Stimulated activated CD8-positive, alpha-beta memory T cell treated with anti-CD3 and anti-CD28 coated beads, Interleukin-12 subunit alpha, Interleukin-12 subunit beta, amount 100 ng/mL, for 4 hours (primary cell): ENCODE measurements around the gene MRNIP.

Experiments
- DNase-seq: peaks from one replicate; pipeline ENCODE4 v3.0.0-alpha.2; 2020; ENCODE audit warnings: low read depth

The MRNIP gene

GRCh38 chr5:179858586-179859427, at the start of gene MRNIP:
TSS of gene MRNIP (minus strand) at chr5:179858817. CDS start at chr5:179858796, 21 bp downstream.
- peak; percentile 84 for DNase-seq

GRCh38 chr5:179907556-179908324, 49.1 kb upstream of the MRNIP start, which contains the start of gene TBC1D9B:
TSS of gene TBC1D9B (minus strand) at chr5:179907897. CDS start at chr5:179907821, 76 bp downstream.
- peak; percentile 57 for DNase-seq

GRCh38 chr5:179906795-179907555, 48.4 kb upstream of the MRNIP start:
- DNase-seq = no peak

- no peak for DNase-seq
Observed at GRCh38 chr5:179906294-179906794, 47.7 kb upstream of the MRNIP start.

- no peak for DNase-seq
Observed at GRCh38 chr5:179905161-179905560, 46.5 kb upstream of the MRNIP start.

- no peak for DNase-seq
Observed at GRCh38 chr5:179904463-179905160, 46.0 kb upstream of the MRNIP start.

GRCh38 chr5:179902763-179903158, 44.1 kb upstream of the MRNIP start:
- DNase-seq = no peak

- DNase-seq = no peak
Observed at GRCh38 chr5:179901915-179902762, 43.5 kb upstream of the MRNIP start.

- DNase-seq = no peak
Observed at GRCh38 chr5:179901462-179901861, 42.8 kb upstream of the MRNIP start.

GRCh38 chr5:179900711-179901110, 42.1 kb upstream of the MRNIP start:
- DNase-seq = no peak

- DNase-seq = no peak
Observed at GRCh38 chr5:179900206-179900605, 41.6 kb upstream of the MRNIP start.

GRCh38 chr5:179895861-179896260, 37.2 kb upstream of the MRNIP start:
- no peak for DNase-seq

GRCh38 chr5:179893958-179894895, 35.6 kb upstream of the MRNIP start:
- no peak for DNase-seq

GRCh38 chr5:179893076-179893957, 34.7 kb upstream of the MRNIP start:
- DNase-seq = no peak

GRCh38 chr5:179892255-179892654, 33.6 kb upstream of the MRNIP start:
- DNase-seq = no peak

GRCh38 chr5:179890751-179891682, 32.4 kb upstream of the MRNIP start:
- no peak for DNase-seq

GRCh38 chr5:179889885-179890284, 31.3 kb upstream of the MRNIP start:
- no peak for DNase-seq
